GM19455 (cell line): ENCODE measurements around the gene IFRD2.
"Not testable (repeated sequence)": the region's sequence is repeated elsewhere in the genome, so short reads cannot be mapped to it uniquely, and the experiment has no call there.

Experiments used
- ATAC-seq: cut with Tn5 transposase; IDR thresholded peaks from one replicate; pipeline ENCODE4 v1.9.1; 2021; ENCODE audit not compliant: unreplicated experiment

The IFRD2 gene

GRCh38 chr3:50324351-50325112 lies 32.3 kb upstream of the IFRD2 start:
- ATAC-seq: no peak

GRCh38 chr3:50323614-50324199 lies 31.5 kb upstream of the IFRD2 start:
- ATAC-seq: no peak

GRCh38 chr3:50323092-50323600 lies 30.9 kb upstream of the IFRD2 start:
- ATAC-seq: no peak

GRCh38 chr3:50322386-50323091 lies 30.3 kb upstream of the IFRD2 start, which contains the start of gene HYAL2:
Gene HYAL2, minus strand, starts transcription at chr3:50322745. Its CDS starts 2,256 bp downstream, at chr3:50320489.
- no peak for ATAC-seq

GRCh38 chr3:50322115-50322385 lies 29.8 kb upstream of the IFRD2 start:
- no peak for ATAC-seq

GRCh38 chr3:50321336-50322114 lies 29.3 kb upstream of the IFRD2 start:
- ATAC-seq: peak; percentile 77

GRCh38 chr3:50320853-50321335 lies 28.7 kb upstream of the IFRD2 start:
- ATAC-seq: peak; percentile 53

GRCh38 chr3:50319894-50320625 lies 27.8 kb upstream of the IFRD2 start:
- ATAC-seq: no peak

- no peak for ATAC-seq
These were observed 27.1 kb upstream of the IFRD2 start for GRCh38 chr3:50319181-50319893.

- ATAC-seq: no peak
These were observed 26.4 kb upstream of the IFRD2 start for GRCh38 chr3:50318615-50319014.

- no peak for ATAC-seq
These were observed 25.9 kb upstream of the IFRD2 start for GRCh38 chr3:50318163-50318562.

GRCh38 chr3:50317300-50317699 lies 25.1 kb upstream of the IFRD2 start:
- ATAC-seq: no peak

GRCh38 chr3:50316657-50317242 lies 24.5 kb upstream of the IFRD2 start:
- ATAC-seq: peak; percentile 37

GRCh38 chr3:50314816-50315215 lies 22.6 kb upstream of the IFRD2 start:
- no peak for ATAC-seq

GRCh38 chr3:50314342-50314741 lies 22.1 kb upstream of the IFRD2 start:
- no peak for ATAC-seq

GRCh38 chr3:50312041-50312440 lies 19.8 kb upstream of the IFRD2 start:
- not testable (repeated sequence) for ATAC-seq

GRCh38 chr3:50304601-50305000 lies 12.4 kb upstream of the IFRD2 start:
- no peak for ATAC-seq

- no peak for ATAC-seq
These were observed 11.0 kb upstream of the IFRD2 start, which contains the start of gene HYAL1 for GRCh38 chr3:50303013-50303815. Gene HYAL1, minus strand, starts transcription at chr3:50303574. Its CDS starts 618 bp downstream, at chr3:50302956.
